Measurements from ENCODE around the gene FAM236B. TPM values are rescaled to one million over a fixed set of nuclear protein-coding genes. Genes with fewer than 3 reads are reported as not detected.
"Not testable (repeated sequence)": the region's sequence is repeated elsewhere in the genome, so short reads cannot be mapped to it uniquely, and the experiment has no call there.

The FAM236B gene
- not detected for total RNA-seq
- long read RNA-seq, donor 1: 0 reads
- long read RNA-seq, donor 2: 0 reads

- H3K9me3 ChIP-seq; ATAC-seq; H3K4me1 ChIP-seq (ENCODE audit: low read depth); H3K36me3 ChIP-seq (ENCODE audit: low read depth); H3K4me3 ChIP-seq; DNase-seq; intact Hi-C loops (cut with DNase I, micrococcal nuclease): not testable (repeated sequence)
These were observed at the start of gene FAM236B for GRCh38 chrX:72782560-72782959. Gene FAM236B, minus strand, starts transcription at chrX:72782660. Its CDS starts 100 bp downstream, at chrX:72782560.

DNA sequence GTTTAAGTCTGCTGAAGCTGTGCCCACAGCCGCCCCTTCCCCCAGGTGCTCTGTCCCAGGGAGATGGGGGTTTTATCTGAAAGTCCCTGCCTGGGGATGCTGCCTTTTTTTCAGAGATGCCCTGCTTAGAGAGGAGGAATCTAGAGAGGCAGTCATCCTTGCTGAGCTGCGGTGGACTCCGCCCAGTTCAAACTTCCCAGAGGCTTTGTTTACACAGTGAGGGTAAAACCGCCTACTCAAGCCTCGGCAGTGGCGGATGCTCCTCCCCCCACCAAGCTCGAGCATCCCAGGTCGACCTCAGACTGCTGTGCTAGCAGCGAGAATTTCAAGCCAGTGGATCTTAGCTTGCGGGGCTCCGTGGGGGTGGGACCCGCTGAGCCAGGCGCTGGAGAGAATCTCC lies 48.2 kb upstream of the FAM236B start:
- H3K36me3 ChIP-seq (ENCODE audit: low read depth); H3K4me1 ChIP-seq (ENCODE audit: low read depth); intact Hi-C loops (cut with DNase I, micrococcal nuclease); H3K4me3 ChIP-seq; H3K9me3 ChIP-seq; DNase-seq; ATAC-seq: not testable (repeated sequence)

DNA sequence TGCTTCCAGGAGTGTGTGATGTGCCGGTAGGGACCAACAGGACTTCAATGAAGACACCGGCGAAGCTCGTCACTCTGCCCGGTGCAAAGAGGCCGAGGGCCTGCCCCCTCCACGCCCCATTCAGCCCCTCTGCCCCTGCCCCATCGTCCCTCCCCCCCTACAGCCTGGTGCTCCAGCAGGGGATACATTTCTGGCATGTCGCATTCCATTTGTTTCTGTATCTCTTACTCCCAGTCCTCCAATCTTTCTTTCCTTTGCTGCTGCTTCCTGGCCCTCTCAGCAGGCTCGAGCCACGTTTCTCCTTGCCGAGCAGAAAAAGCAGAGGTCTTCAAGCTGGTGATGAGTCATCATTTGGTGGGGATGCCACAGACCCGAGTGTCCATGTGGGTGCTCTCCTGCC lies 25.6 kb upstream of the FAM236B start, which contains the start of gene FAM236D:
Gene FAM236D (minus strand): TSS at position 101 of the 400 bp plus-strand sequence. CDS start 100 bp downstream, at position 1.
- H3K36me3 ChIP-seq (ENCODE audit: low read depth); H3K9me3 ChIP-seq; intact Hi-C loops (cut with DNase I, micrococcal nuclease); H3K4me3 ChIP-seq; DNase-seq; H3K4me1 ChIP-seq (ENCODE audit: low read depth); ATAC-seq: not testable (repeated sequence)

DNA sequence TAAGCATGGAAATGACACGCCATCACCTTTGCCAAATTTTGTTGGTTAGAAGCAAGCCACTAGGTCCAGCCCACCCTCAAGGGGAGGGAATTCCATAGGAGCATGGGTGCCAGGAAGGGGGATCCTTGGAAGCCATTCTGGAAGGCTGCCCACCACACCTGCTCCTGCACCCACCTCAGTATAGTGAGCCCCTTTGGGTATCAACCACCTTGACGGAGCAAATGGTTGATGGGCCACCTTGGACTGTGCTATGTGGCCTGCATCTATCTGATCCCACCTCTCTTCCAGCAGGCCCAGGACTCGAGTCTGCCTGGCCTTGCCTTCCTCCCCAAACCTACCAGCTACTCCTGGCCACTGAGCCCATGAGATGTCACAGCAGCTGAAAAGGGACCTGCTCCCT lies 7.9 kb upstream of the FAM236B start:
- ATAC-seq; H3K36me3 ChIP-seq (ENCODE audit: low read depth); DNase-seq: not testable (repeated sequence)

DNA sequence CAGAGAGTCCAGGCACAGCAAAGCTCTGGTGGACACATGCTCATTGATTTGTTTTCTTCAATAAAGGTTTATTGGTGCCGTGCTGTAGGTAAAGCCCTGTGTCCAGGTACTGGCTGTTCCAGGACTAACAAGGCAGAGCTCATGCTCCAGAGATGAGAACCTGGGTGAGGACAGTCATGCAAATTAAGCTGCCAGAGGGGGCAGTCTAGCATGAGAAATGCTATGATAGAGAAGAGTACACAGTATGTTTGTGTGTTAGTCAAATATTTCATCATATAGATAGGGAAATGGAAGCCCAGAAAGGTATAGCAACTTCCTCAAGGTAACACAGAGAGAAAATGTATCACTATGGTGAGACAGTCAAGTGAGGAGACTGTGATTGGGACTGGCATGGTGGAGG lies 5.7 kb upstream of the FAM236B start:
- intact Hi-C loops (cut with DNase I, micrococcal nuclease); ATAC-seq; H3K4me1 ChIP-seq (ENCODE audit: low read depth): not testable (repeated sequence)

More for the DNA sequence above, 7.9 kb upstream of the FAM236B start:
- intact Hi-C loops (cut with DNase I, micrococcal nuclease); H3K4me1 ChIP-seq (ENCODE audit: low read depth); H3K9me3 ChIP-seq; H3K4me3 ChIP-seq: not testable (repeated sequence)

DNA sequence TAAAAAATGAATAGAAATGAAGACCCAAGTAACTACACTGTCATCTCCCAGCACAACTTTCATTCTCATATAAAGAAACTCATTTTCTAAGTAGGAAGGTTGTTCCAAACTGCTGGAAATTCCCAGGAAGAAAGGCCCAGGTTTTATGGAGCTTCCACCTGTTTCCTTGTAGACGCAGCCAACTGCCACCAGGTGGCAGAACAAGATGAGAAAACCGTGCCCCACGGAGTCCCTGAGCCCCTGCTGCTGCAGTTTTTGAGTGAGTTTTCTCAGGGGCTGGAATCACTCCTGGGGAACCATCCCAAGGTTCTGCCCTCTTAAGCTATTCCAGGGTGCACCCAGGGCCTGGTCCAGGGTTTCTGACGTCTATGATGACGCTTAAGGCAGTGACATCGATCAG lies 1.5 kb upstream of the FAM236B start:
- ATAC-seq: peak; percentile 75
- DNase-seq; H3K36me3 ChIP-seq (ENCODE audit: low read depth); H3K9me3 ChIP-seq; intact Hi-C loops (cut with DNase I, micrococcal nuclease); H3K4me3 ChIP-seq; H3K4me1 ChIP-seq (ENCODE audit: low read depth): not testable (repeated sequence)

More for the DNA sequence above, 5.7 kb upstream of the FAM236B start:
- H3K36me3 ChIP-seq (ENCODE audit: low read depth); DNase-seq; H3K9me3 ChIP-seq; H3K4me3 ChIP-seq: not testable (repeated sequence)

GRCh38 chrX:72783365-72783936 lies 991 bp upstream of the FAM236B start:
- H3K36me3 ChIP-seq (ENCODE audit: low read depth); DNase-seq; H3K9me3 ChIP-seq; ATAC-seq; H3K4me1 ChIP-seq (ENCODE audit: low read depth); H3K4me3 ChIP-seq; intact Hi-C loops (cut with DNase I, micrococcal nuclease): not testable (repeated sequence)

DNA sequence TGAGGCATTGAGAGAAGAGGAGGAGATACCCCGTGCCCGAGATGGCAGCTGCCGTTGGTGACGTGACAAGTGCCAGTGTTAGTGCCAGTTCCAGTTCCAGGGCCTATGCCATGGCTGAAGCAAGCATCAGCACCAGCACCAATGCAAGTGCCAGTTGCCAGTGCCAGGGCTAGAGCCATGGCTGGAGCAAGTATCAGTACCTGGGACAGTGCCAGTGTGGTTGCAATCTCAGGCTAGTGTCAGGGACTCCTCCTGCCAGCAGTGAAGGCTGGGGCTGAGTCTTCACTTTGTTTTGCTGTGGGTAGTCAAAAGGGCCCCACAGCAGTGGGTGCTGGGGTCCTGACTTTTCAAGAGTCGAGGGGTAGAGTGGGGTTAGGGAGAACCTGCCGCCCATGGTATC lies 4.3 kb downstream of the FAM236B start:
- H3K36me3 ChIP-seq (ENCODE audit: low read depth); DNase-seq; H3K4me3 ChIP-seq; intact Hi-C loops (cut with DNase I, micrococcal nuclease); H3K9me3 ChIP-seq; H3K4me1 ChIP-seq (ENCODE audit: low read depth): not testable (repeated sequence)
- ATAC-seq: peak; percentile 35

- H3K4me1 ChIP-seq (ENCODE audit: low read depth); DNase-seq; H3K9me3 ChIP-seq; intact Hi-C loops (cut with DNase I, micrococcal nuclease); H3K36me3 ChIP-seq (ENCODE audit: low read depth); H3K4me3 ChIP-seq: not testable (repeated sequence)
- peak; percentile 80 for ATAC-seq
These were observed 5.0 kb downstream of the FAM236B start for GRCh38 chrX:72777467-72777790.

GRCh38 chrX:72776653-72777466 lies 5.6 kb downstream of the FAM236B start, which contains the start of gene DMRTC1B:
Gene DMRTC1B, plus strand, starts transcription at chrX:72776890. Its CDS starts 68,246 bp downstream, at chrX:72845136.
- H3K4me3 ChIP-seq; H3K9me3 ChIP-seq; H3K4me1 ChIP-seq (ENCODE audit: low read depth); DNase-seq; H3K36me3 ChIP-seq (ENCODE audit: low read depth); intact Hi-C loops (cut with DNase I, micrococcal nuclease): not testable (repeated sequence)
- ATAC-seq: peak; percentile 87

DNA sequence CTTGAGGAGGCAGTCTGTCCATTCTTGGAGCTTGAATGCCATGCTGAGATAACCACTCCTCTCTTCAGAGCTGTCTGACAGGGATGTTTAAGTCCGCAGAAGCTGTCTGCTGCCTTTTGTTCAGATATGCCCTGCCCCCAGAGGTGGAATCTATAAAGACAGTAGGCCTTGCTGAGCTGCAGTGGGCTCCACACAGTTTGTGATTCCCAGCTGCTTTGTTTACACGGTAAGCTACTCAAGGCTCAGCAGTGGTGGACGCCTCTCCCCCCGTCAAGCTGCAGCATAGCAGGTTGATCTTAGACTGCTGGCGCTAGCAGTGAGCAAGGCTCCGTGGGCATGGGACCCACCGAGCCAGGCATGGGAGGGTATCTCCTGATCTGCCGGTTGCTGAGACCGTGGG lies 22.0 kb downstream of the FAM236B start:
- H3K4me1 ChIP-seq (ENCODE audit: low read depth); ATAC-seq; H3K4me3 ChIP-seq; H3K9me3 ChIP-seq; H3K36me3 ChIP-seq (ENCODE audit: low read depth); intact Hi-C loops (cut with DNase I, micrococcal nuclease); DNase-seq: not testable (repeated sequence)

DNA sequence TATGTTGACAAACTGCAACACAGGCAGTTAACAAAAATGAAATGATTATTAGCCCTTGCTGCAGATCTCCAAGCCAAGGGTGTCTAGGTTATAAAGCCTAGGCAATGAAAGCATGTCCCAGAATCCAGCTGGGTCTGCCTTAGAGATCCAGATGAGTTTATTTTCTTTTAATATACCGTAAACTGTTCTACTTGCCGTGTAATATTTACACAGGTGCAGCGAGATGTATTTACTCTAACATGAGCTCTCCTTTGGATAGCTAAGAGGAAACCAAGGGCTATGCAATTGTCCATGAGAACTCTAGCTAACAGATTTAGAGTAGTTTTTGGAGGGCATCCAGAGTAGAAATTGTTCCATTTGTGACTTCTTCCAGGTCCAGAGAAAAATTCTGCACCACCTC lies 33.9 kb downstream of the FAM236B start:
- H3K4me3 ChIP-seq; DNase-seq; H3K36me3 ChIP-seq (ENCODE audit: low read depth); H3K9me3 ChIP-seq; intact Hi-C loops (cut with DNase I, micrococcal nuclease); H3K4me1 ChIP-seq (ENCODE audit: low read depth): not testable (repeated sequence)
- ATAC-seq: peak; percentile 38

DNA sequence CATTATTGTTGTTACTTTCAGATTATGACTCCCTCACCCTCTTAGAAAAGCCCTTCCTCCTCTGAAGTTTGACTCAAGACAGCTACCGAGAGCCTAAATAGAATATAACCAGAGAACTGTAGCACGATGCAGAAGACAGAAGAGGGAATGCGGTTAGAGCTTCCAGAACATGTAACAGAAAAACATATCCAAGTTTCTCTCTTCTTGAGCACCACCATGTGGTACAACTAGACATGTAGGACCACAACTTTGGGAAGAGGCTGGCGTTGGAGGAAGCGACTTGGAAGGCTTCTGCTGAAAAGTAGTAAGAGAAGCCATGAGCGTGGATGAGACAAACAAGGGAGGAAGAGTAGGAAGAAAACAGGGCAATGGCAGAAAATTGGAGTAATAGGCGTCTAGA lies 36.9 kb downstream of the FAM236B start:
- H3K36me3 ChIP-seq (ENCODE audit: low read depth); intact Hi-C loops (cut with DNase I, micrococcal nuclease); H3K4me3 ChIP-seq; ATAC-seq; H3K9me3 ChIP-seq; DNase-seq; H3K4me1 ChIP-seq (ENCODE audit: low read depth): not testable (repeated sequence)

Data from mucosa of descending colon (tissue), 3 donors.